ENCODE results near the gene SLC8A1. TPM values are rescaled to one million over a fixed set of nuclear protein-coding genes. Genes with fewer than 3 reads are reported as not detected.

Gene SLC8A1
- total RNA-seq, 1 donor: 39.1 TPM

GRCh38 chr2:40289771-40290404 lies 162.0 kb downstream of the SLC8A1 start:
- DNase-seq (ENCODE audit: low read depth): no peak
- no peak for TF ChIP-seq CTCF (IDR thresholded peaks at IDR 0.05; ENCODE audit: insufficient read depth, low read length)
- no peak overlapping the region for H3K4me3 ChIP-seq (ENCODE audit: low read depth, low read length)

- TF ChIP-seq CTCF (IDR thresholded peaks at IDR 0.05; ENCODE audit: insufficient read depth, low read length): no peak
- no peak for DNase-seq (ENCODE audit: low read depth)
- no peak overlapping the region for H3K4me3 ChIP-seq (ENCODE audit: low read depth, low read length)
These were observed 164.1 kb downstream of the SLC8A1 start for GRCh38 chr2:40287773-40288172.

GRCh38 chr2:40287195-40287594 lies 164.7 kb downstream of the SLC8A1 start:
- peak; percentile 56 for DNase-seq (ENCODE audit: low read depth)
- TF ChIP-seq CTCF (IDR thresholded peaks at IDR 0.05; ENCODE audit: insufficient read depth, low read length): no peak
- H3K4me3 ChIP-seq (ENCODE audit: low read depth, low read length): no peak overlapping the region

- no peak overlapping the region for H3K4me3 ChIP-seq (ENCODE audit: low read depth, low read length)
- DNase-seq (ENCODE audit: low read depth): no peak
- no peak for TF ChIP-seq CTCF (IDR thresholded peaks at IDR 0.05; ENCODE audit: insufficient read depth, low read length)
These were observed 165.2 kb downstream of the SLC8A1 start for GRCh38 chr2:40286721-40287120.

- H3K4me3 ChIP-seq (ENCODE audit: low read depth, low read length): no peak overlapping the region
- DNase-seq (ENCODE audit: low read depth): peak; percentile 55
- no peak for TF ChIP-seq CTCF (IDR thresholded peaks at IDR 0.05; ENCODE audit: insufficient read depth, low read length)
These were observed 166.5 kb downstream of the SLC8A1 start for GRCh38 chr2:40285391-40285790.

- peak; percentile 59 for DNase-seq (ENCODE audit: low read depth)
- no peak overlapping the region for H3K4me3 ChIP-seq (ENCODE audit: low read depth, low read length)
- peak; percentile 34 for TF ChIP-seq CTCF (IDR thresholded peaks at IDR 0.05; ENCODE audit: insufficient read depth, low read length)
These were observed 167.1 kb downstream of the SLC8A1 start for GRCh38 chr2:40284797-40285196.
